H9 (cell line): ENCODE results near the gene TRIM32. TPM values are rescaled to one million over a fixed set of nuclear protein-coding genes. Genes with fewer than 3 reads are reported as not detected.

ENCODE experiments used
- DNase-seq: peaks from one replicate; pipeline ENCODE4 v3.0.0-alpha.2; 2017
- H2AFZ ChIP-seq: one replicate; pipeline ENCODE4 v1.6.1; 2013; ENCODE audit warnings: mild to moderate bottlenecking, low read length, control low read depth, moderate library complexity
- H2AK5ac ChIP-seq: 2 replicates; pipeline ENCODE4 v1.6.1; 2013; ENCODE audit warnings: low read length, control low read depth, mixed read lengths; ENCODE audit not compliant: insufficient read length
- H2BK120ac ChIP-seq: one replicate; pipeline ENCODE4 v1.6.1; 2013; ENCODE audit warnings: low read depth, mild to moderate bottlenecking, low read length, control low read depth, inconsistent platforms; ENCODE audit not compliant: poor library complexity, severe bottlenecking
- H2BK12ac ChIP-seq: 2 replicates; pipeline ENCODE4 v1.6.1; 2013; ENCODE audit warnings: low read length, control low read depth, mixed read lengths, low read depth; ENCODE audit not compliant: insufficient read length
- H2BK15ac ChIP-seq: 2 replicates; pipeline ENCODE4 v1.6.1; 2013; ENCODE audit warnings: low read depth, low read length, control low read depth
- H2BK20ac ChIP-seq: one replicate; pipeline ENCODE4 v1.6.1; 2013; ENCODE audit warnings: low read depth, mild to moderate bottlenecking, low read length, control low read depth, inconsistent platforms; ENCODE audit not compliant: poor library complexity, severe bottlenecking
- H2BK5ac ChIP-seq: 2 replicates; pipeline ENCODE4 v1.6.1; 2013; ENCODE audit warnings: low read length, control low read depth, mixed read lengths; ENCODE audit not compliant: insufficient read length
- H3K14ac ChIP-seq: 2 replicates; pipeline ENCODE4 v1.6.1; 2013; ENCODE audit warnings: low read length, control low read depth; ENCODE audit not compliant: insufficient read depth
- H3K18ac ChIP-seq: 2 replicates; pipeline ENCODE4 v1.6.1; 2013; ENCODE audit warnings: low read depth, mild to moderate bottlenecking, mixed read lengths, low read length, control low read depth; ENCODE audit not compliant: insufficient read length
- H3K23ac ChIP-seq: 2 replicates; pipeline ENCODE4 v1.6.1; 2013; ENCODE audit warnings: low read length, control low read depth, mixed read lengths, low read depth; ENCODE audit not compliant: insufficient read length
- H3K23me2 ChIP-seq: 2 replicates; pipeline ENCODE4 v1.6.1; 2013; ENCODE audit warnings: low read depth, mild to moderate bottlenecking, mixed read lengths, low read length, control low read depth; ENCODE audit not compliant: insufficient read length, poor library complexity, severe bottlenecking
- H3K27ac ChIP-seq: 2 replicates; pipeline ENCODE4 v1.5.1; 2013; ENCODE audit warnings: low read length, control low read depth, mixed read lengths, low read depth; ENCODE audit not compliant: insufficient read length
- H3K27me3 ChIP-seq: 2 replicates; pipeline ENCODE4 v1.6.1; 2013; ENCODE audit warnings: low read length, control low read depth, inconsistent platforms; ENCODE audit not compliant: insufficient read depth
- H3K4ac ChIP-seq: 2 replicates; pipeline ENCODE4 v1.6.1; 2013; ENCODE audit warnings: low read depth, mild to moderate bottlenecking, control low read depth, inconsistent platforms, low read length, moderate library complexity
- H3K4me1 ChIP-seq: 2 replicates; pipeline ENCODE4 v1.6.1; 2013; ENCODE audit warnings: low read length, control low read depth, inconsistent platforms; ENCODE audit not compliant: insufficient read depth
- H3K4me2 ChIP-seq: 2 replicates; pipeline ENCODE4 v1.6.1; 2013; ENCODE audit warnings: low read length, control low read depth, mixed read lengths; ENCODE audit not compliant: insufficient read length, insufficient read depth
- H3K56ac ChIP-seq: 2 replicates; pipeline ENCODE4 v1.6.1; 2013; ENCODE audit warnings: low read depth, mild to moderate bottlenecking, mixed read lengths, low read length, control low read depth; ENCODE audit not compliant: insufficient read length
- H3K79me1 ChIP-seq: 2 replicates; pipeline ENCODE4 v1.6.1; 2013; ENCODE audit warnings: low read depth, mild to moderate bottlenecking, moderate library complexity, low read length, control low read depth, inconsistent platforms; ENCODE audit not compliant: insufficient read depth, poor library complexity, severe bottlenecking
- H3K79me2 ChIP-seq: 2 replicates; pipeline ENCODE4 v1.6.1; 2013; ENCODE audit warnings: low read length, control low read depth, inconsistent platforms; ENCODE audit not compliant: insufficient read depth
- H3K9ac ChIP-seq: 2 replicates; pipeline ENCODE4 v1.6.1; 2013; ENCODE audit warnings: low read length, control low read depth, mixed read lengths; ENCODE audit not compliant: insufficient read length; ENCODE audit errors: extremely low read depth
- H3K9me3 ChIP-seq: one replicate; pipeline ENCODE4 v1.6.1; 2013; ENCODE audit warnings: low read depth, low read length, inconsistent platforms; ENCODE audit not compliant: control insufficient read depth
- H3T11ph ChIP-seq: one replicate; pipeline ENCODE4 v1.6.1; 2013; ENCODE audit warnings: mild to moderate bottlenecking, low read length, control low read depth, inconsistent platforms
- H4K20me1 ChIP-seq: one replicate; pipeline ENCODE4 v1.6.1; 2013; ENCODE audit not compliant: control insufficient read depth, insufficient read length, insufficient read depth
- H4K5ac ChIP-seq: 2 replicates; pipeline ENCODE4 v1.6.1; 2013; ENCODE audit warnings: low read depth, mild to moderate bottlenecking, mixed read lengths, low read length, control low read depth; ENCODE audit not compliant: insufficient read length
- H4K8ac ChIP-seq: replicated peaks from 2 replicates; pipeline ENCODE4 v1.6.1; 2013; ENCODE audit warnings: low read length, control low read depth, mixed read lengths, low read depth; ENCODE audit not compliant: insufficient read length
- H4K91ac ChIP-seq: 2 replicates; pipeline ENCODE4 v1.6.1; 2013; ENCODE audit warnings: low read depth, mild to moderate bottlenecking, moderate library complexity, mixed read lengths, low read length, control low read depth; ENCODE audit not compliant: insufficient read length
- H3K27ac Mint-ChIP-seq, 3 experiments: 2 replicates in 2 of 3; 3 replicates in 1 of 3; pipeline ENCODE4 v1.8.0; 2020 to 2021; ENCODE audit warnings: mixed read lengths in 3 of 3, mild to moderate bottlenecking in 1 of 3, moderate library complexity in 1 of 3
- H3K27me3 Mint-ChIP-seq: 2 replicates; pipeline ENCODE4 v1.8.0; 2021; ENCODE audit warnings: low read depth, mild to moderate bottlenecking, moderate library complexity, mixed read lengths
- H3K36me3 Mint-ChIP-seq, 3 experiments: 2 replicates in 2 of 3; 3 replicates in 1 of 3; pipeline ENCODE4 v1.8.0; 2020 to 2021; ENCODE audit warnings: low read depth in 3 of 3, mixed read lengths in 3 of 3; ENCODE audit not compliant: insufficient read depth in 1 of 3
- H3K4me1 Mint-ChIP-seq, 2 experiments: 2 replicates each; pipeline ENCODE4 v1.8.0; 2020; ENCODE audit warnings: mixed read lengths in 2 of 2
- H3K4me3 Mint-ChIP-seq, 2 experiments: 2 replicates in 1 of 2; 3 replicates in 1 of 2; pipeline ENCODE4 v1.8.0; 2020 to 2021; ENCODE audit warnings: mild to moderate bottlenecking in 2 of 2, mixed read lengths in 2 of 2, moderate library complexity in 1 of 2
- H3K9me3 Mint-ChIP-seq, 2 experiments: 2 replicates in 1 of 2; 3 replicates in 1 of 2; pipeline ENCODE4 v1.8.0; 2020; ENCODE audit warnings: mild to moderate bottlenecking in 2 of 2, mixed read lengths in 2 of 2, moderate library complexity in 1 of 2
- CTCF ChIP-seq: fragments of 200-600 bp; sonication (generic); conservative IDR thresholded peaks from 3 replicates; pipeline ENCODE4 v1.8.0; 2021; ENCODE audit warnings: antibody characterized with exemption, mild to moderate bottlenecking
- WGBS: extraction: QIAGEN DNeasy Blood & Tissue Kit; methylation state at CpG from one replicate; pipeline ENCODE4 v1.1.7; 2013; ENCODE audit warnings: missing lambda C conversion rate, low lambda C conversion rate, mixed read lengths; ENCODE audit not compliant: insufficient read length; ENCODE audit errors: extremely low coverage; 5-methylcytosine and 5-hydroxymethylcytosine counted together
- total RNA-seq: library from RNA; stranded (reverse); gene quantifications from 2 replicates; pipeline ENCODE4 v1.2.1, GENCODE V29; 2021

The TRIM32 gene
- total RNA-seq, 1 experiment from 2014 or later: 12.9 TPM

GRCh38 chr9:116724123-116724522 is 37.0 kb downstream of the TRIM32 start:
- Mint-ChIP-seq H3K9me3 (no peaks in the 10 kb centered on the region), H3K4me3 (no peak overlapping the region), H3K27me3 (peaks cover 3% of the 10 kb centered on the region), H3K36me3 (peaks cover 0 to under 1% (median 0%) of the 10 kb centered on the region in 3 experiments; a peak in 2 of 7 replicates), H3K4me1 (peaks cover 26 to 28% of the 10 kb centered on the region in 2 experiments), H3K27ac (peak overlapping the region in 1 of 3 experiments; percentile 64; a peak in 1 of 7 replicates)
- no peak for TF ChIP-seq CTCF
- DNase-seq: no peak
- Histone ChIP-seq H3K9me3 (no peaks in the 10 kb centered on the region), H3K4me2 (no peak overlapping the region), H3K23ac (no peak overlapping the region), H2BK5ac (no peak overlapping the region), H4K91ac (no peak overlapping the region), H3K79me1 (no peaks in the 10 kb centered on the region), H3K23me2 (no peaks in the 10 kb centered on the region), H2AK5ac (no peak overlapping the region), H3K4ac (no peak overlapping the region), H4K20me1 (no peaks in the 10 kb centered on the region), H2BK15ac (no peak overlapping the region), H3K56ac (no peak overlapping the region), H3K27ac (no peak overlapping the region), H4K5ac (no peak overlapping the region), H3K14ac (no peak overlapping the region), H2BK120ac (no peak overlapping the region), H3K4me1 (0 out of 2 replicates have a peak, but pooled peaks cover 3% of the 10 kb centered on the region), H2BK12ac (no peak overlapping the region), H2BK20ac (no peak overlapping the region), H3K79me2 (no peaks in the 10 kb centered on the region), H2AFZ (no peak overlapping the region), H3K27me3 (no peaks in the 10 kb centered on the region), H3K9ac (no peak overlapping the region), H3T11ph (no peak overlapping the region), H4K8ac (no peak overlapping the region), H3K18ac (no peak overlapping the region)
- WGBS: no CpG with 5 or more reads among the region's 3 CpGs
